Rectal smooth muscle tissue (tissue), 1 donor: ENCODE results near the gene ZNF622.

ENCODE experiments used
- H3K27ac ChIP-seq: one replicate; pipeline ENCODE4 v1.7.0; 2013; ENCODE audit warnings: low read depth, low read length, inconsistent platforms
- H3K27me3 ChIP-seq: one replicate; pipeline ENCODE4 v1.7.0; 2013; ENCODE audit warnings: low read length; ENCODE audit not compliant: control insufficient read depth, insufficient read depth
- H3K36me3 ChIP-seq: one replicate; pipeline ENCODE4 v1.7.0; 2013; ENCODE audit warnings: low read length; ENCODE audit not compliant: control insufficient read depth, insufficient read depth
- H3K4me1 ChIP-seq: one replicate; pipeline ENCODE4 v1.7.0; 2013; ENCODE audit warnings: low read length; ENCODE audit not compliant: control insufficient read depth, insufficient read depth
- H3K4me3 ChIP-seq: one replicate; pipeline ENCODE4 v1.7.0; 2013; ENCODE audit warnings: low read length
- H3K9ac ChIP-seq: one replicate; pipeline ENCODE4 v1.7.0; 2013; ENCODE audit warnings: low read length

Gene ZNF622

DNA sequence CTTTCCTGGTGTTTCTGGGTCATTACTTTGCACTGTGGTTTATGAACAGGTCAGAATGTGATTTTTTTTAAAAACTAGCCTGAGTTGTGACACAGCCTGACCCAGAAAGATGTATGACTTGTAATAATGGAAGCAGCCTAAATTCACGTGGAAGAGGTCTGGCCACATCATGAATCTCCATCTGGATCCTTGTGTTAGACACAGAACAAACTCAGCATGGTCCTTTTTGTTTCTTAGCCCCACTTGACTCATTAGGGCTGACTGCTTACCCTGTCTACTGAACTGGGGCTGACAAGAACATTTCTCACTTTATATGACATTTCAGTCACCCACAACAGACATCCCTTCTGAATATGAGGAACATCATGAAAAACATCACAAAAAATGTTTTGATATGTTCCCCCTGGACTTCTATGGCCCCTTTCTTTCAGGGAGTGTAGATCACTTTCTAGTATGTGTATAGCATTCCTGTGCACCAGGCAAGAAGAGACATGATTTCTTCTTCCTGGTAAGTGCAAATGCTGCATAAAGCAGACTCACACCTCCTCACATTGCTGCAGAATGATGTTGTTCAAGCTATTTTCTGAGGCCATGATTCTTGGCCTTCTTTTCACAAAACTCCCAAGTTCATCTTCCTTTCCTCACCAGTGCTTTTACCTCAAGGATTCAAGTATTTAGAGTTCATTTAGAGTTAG is 52.3 kb downstream of the ZNF622 start:
- H3K27ac ChIP-seq = no peak overlapping the region
- no peak overlapping the region for H3K4me3 ChIP-seq
- H3K27me3 ChIP-seq = no peaks in the 10 kb centered on the region
- no peaks in the 10 kb centered on the region for H3K4me1 ChIP-seq
- no peak overlapping the region for H3K9ac ChIP-seq
- no peaks in the 10 kb centered on the region for H3K36me3 ChIP-seq

DNA sequence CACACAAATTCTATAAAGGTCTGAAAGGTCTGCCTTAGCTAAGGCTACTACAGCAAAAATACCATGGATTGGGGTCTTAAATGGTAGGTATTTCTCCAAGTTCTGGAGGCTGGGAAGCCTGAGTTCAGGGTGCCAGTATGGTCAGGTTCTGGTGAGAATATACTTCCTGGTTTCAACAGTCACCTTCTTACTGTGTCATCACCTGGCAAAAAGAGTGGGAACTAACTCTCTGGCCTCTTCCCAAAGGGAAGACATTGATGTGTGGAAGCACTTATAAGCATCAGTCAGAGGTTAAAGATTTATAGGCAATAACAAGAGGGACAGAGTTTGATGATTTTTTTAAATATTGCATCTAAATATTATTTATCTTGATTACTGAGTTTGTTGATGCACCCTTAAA is 53.0 kb downstream of the ZNF622 start:
- Histone ChIP-seq H3K9ac (no peak overlapping the region), H3K27me3 (no peaks in the 10 kb centered on the region), H3K27ac (no peak overlapping the region), H3K4me3 (no peak overlapping the region), H3K36me3 (no peaks in the 10 kb centered on the region), H3K4me1 (no peaks in the 10 kb centered on the region)

DNA sequence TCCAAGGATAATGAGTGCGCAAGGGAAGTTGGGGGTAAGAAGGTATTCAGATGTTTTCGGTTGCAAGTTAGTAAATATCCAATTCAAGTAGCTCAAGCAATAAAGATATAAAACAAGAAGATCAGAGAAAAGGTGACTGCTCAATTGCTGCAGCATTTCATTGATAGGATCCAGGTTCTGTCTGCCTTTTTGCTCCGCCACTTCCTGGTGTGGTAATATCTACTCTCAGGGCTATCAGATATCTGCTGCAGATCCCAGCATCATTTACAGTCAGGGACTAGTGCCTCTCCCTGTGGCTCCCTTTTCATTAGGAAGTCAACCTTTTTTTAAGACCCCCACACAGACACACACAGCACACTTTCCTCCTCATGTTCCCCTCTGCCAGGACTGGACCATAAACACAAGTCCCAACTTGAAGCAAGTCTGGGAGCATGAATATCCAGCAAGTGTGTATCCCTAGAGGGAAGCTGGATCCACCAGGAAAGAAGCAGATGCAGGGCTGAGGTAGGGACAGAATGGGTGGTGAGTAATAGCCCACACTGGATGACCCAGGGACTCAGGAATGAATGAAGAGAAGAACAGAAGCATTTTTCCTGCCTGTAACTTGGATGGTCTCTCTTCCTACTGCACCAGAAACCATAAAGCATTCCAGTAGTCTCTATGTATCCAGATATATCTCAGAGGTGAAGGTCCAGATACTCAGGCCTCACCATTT is 53.7 kb downstream of the ZNF622 start:
- Histone ChIP-seq H3K4me1 (no peaks in the 10 kb centered on the region), H3K4me3 (no peak overlapping the region), H3K36me3 (no peaks in the 10 kb centered on the region), H3K27ac (no peak overlapping the region), H3K9ac (no peak overlapping the region), H3K27me3 (no peaks in the 10 kb centered on the region)

DNA sequence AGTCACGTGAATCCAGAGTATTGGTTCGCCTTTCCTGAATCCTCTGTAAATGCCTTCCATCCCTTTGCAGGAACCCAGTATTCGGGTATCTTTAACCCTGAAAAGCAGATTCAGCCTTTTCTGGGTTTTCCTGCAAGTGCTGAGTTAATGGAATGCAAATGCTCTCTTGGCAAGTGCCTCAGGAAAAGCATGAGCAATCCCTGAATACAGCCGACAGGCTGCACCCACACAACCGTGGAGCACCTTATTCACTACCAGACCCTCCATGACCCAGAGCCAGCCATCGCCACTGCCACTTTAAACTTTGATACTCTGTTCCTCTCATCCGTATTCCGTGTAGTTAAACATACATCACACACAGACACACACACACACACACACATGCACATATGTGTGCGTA is 54.4 kb downstream of the ZNF622 start:
- no peaks in the 10 kb centered on the region for H3K36me3 ChIP-seq
- H3K9ac ChIP-seq = no peak overlapping the region
- H3K27ac ChIP-seq = no peak overlapping the region
- no peaks in the 10 kb centered on the region for H3K27me3 ChIP-seq
- H3K4me1 ChIP-seq = no peaks in the 10 kb centered on the region
- no peak overlapping the region for H3K4me3 ChIP-seq

DNA sequence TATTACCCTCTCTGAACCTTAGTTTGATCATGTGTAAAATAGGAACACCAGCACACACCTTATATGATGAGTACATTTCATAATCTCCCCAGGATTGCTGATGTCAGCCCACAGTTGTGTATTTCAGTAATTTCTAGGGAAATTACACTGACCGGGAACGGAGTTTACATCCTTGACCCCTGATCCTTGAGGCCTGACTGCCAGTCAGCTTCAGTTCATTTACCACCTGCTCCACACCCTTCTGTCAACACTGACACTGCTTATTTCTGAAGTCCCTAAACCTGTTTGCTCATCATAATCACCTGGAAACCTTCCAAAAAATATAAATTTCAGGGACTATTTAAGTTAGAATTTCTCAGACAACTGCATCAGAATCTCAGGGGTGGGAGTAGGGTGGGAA is 55.3 kb downstream of the ZNF622 start:
- H3K36me3 ChIP-seq = no peaks in the 10 kb centered on the region
- H3K4me1 ChIP-seq = no peaks in the 10 kb centered on the region
- H3K4me3 ChIP-seq = no peak overlapping the region
- H3K27me3 ChIP-seq = no peaks in the 10 kb centered on the region
- H3K27ac ChIP-seq = no peak overlapping the region
- no peak overlapping the region for H3K9ac ChIP-seq

DNA sequence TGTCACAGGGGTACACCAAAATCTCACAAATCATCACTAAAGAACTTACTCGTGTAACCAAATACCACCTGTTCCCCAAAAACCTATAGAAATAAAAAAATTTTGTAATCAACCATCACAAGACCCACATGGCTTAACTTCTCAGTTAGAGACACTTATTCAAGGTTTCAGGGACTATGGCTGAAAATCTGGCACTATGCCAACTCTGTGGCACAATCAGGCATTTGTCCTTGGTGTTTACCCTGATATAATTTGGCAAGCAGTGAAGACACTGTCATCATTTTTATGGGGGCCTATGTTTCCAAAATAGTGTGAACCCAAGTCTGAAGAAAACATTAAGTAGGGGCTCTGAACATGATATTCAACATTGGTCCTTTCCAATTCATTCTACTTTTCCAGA is 59.0 kb downstream of the ZNF622 start:
- no peaks in the 10 kb centered on the region for H3K4me1 ChIP-seq
- no peaks in the 10 kb centered on the region for H3K27me3 ChIP-seq
- H3K4me3 ChIP-seq = no peak overlapping the region
- no peaks in the 10 kb centered on the region for H3K36me3 ChIP-seq
- no peak overlapping the region for H3K9ac ChIP-seq
- H3K27ac ChIP-seq = no peak overlapping the region

DNA sequence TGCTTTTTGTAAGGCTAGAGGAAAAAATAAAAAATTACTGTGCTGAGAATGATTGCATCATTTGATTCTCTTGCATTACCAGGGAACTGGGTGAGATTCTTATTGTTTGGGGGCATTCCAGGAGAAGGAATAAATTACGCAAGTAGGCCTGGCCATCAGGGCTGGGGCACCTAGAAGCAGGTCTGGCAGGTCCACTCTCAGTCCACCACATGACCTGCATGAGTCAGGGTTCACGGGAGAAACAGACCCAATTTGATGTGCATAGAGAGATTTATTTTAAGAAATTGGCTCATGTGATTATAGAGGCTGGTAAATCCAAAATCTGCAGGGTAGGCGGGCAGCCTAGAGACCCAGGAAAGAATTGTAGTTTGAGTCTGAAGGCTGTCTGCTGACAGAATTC is 59.6 kb downstream of the ZNF622 start:
- H3K9ac ChIP-seq = no peak overlapping the region
- H3K4me1 ChIP-seq = no peaks in the 10 kb centered on the region
- no peaks in the 10 kb centered on the region for H3K27me3 ChIP-seq
- H3K4me3 ChIP-seq = no peak overlapping the region
- H3K36me3 ChIP-seq = no peaks in the 10 kb centered on the region
- H3K27ac ChIP-seq = no peak overlapping the region
